Fibroblast of pulmonary artery (primary cell): ENCODE results near the gene CEBPA.
A peak's percentile ranks its signal among the peaks of the same experiment; 100 is the strongest.
"Not testable (repeated sequence)": the region's sequence is repeated elsewhere in the genome, so short reads cannot be mapped to it uniquely, and the experiment has no call there.

ENCODE experiments used
- DNase-seq: peaks from one replicate; pipeline ENCODE4 v3.0.0-alpha.2; 2010; ENCODE audit warnings: low read depth
- H3K4me3 ChIP-seq: replicated peaks from 2 replicates; pipeline ENCODE4 v1.5.1; 2011; ENCODE audit warnings: low read depth, mild to moderate bottlenecking, control low read depth, low read length, moderate library complexity
- TF ChIP-seq, protein P1 (sequence below): IDR thresholded peaks from 2 replicates; pipeline ENCODE4 v1.5.1; 2011; ENCODE audit warnings: mild to moderate bottlenecking, control low read depth, low read length, inconsistent platforms; ENCODE audit errors: missing control alignments

CEBPA gene

GRCh38 chr19:33295621-33296487 lies 6.5 kb downstream of the CEBPA start:
- H3K4me3 ChIP-seq = no peak overlapping the region
- DNase-seq = no peak
- TF ChIP-seq, protein P1, sequence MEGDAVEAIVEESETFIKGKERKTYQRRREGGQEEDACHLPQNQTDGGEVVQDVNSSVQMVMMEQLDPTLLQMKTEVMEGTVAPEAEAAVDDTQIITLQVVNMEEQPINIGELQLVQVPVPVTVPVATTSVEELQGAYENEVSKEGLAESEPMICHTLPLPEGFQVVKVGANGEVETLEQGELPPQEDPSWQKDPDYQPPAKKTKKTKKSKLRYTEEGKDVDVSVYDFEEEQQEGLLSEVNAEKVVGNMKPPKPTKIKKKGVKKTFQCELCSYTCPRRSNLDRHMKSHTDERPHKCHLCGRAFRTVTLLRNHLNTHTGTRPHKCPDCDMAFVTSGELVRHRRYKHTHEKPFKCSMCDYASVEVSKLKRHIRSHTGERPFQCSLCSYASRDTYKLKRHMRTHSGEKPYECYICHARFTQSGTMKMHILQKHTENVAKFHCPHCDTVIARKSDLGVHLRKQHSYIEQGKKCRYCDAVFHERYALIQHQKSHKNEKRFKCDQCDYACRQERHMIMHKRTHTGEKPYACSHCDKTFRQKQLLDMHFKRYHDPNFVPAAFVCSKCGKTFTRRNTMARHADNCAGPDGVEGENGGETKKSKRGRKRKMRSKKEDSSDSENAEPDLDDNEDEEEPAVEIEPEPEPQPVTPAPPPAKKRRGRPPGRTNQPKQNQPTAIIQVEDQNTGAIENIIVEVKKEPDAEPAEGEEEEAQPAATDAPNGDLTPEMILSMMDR = no peak

DNA sequence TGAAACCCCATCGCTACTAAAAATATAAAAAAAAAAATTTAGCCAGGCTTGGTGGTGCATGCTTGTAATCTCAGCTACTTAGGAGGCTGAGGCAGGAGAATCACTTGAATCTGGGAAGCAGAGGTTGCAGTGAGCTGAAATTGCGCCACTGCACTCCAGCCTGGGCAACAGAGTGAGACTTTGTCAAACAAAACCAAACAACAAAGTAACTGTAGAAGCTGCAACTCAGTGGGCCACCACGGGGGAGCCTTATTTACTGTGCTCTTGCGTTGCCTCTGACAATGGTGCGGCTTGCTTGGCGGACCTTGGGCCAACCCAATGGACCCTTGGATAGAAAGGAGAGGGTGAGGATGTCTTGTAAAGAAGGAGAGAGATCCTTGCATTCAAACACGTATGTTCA lies 7.3 kb downstream of the CEBPA start:
- not testable (repeated sequence) for DNase-seq, H3K4me3 ChIP-seq

GRCh38 chr19:33294058-33294798 lies 8.1 kb downstream of the CEBPA start:
- TF ChIP-seq, protein P1 = no peak
- DNase-seq = no peak
- no peak overlapping the region for H3K4me3 ChIP-seq

DNA sequence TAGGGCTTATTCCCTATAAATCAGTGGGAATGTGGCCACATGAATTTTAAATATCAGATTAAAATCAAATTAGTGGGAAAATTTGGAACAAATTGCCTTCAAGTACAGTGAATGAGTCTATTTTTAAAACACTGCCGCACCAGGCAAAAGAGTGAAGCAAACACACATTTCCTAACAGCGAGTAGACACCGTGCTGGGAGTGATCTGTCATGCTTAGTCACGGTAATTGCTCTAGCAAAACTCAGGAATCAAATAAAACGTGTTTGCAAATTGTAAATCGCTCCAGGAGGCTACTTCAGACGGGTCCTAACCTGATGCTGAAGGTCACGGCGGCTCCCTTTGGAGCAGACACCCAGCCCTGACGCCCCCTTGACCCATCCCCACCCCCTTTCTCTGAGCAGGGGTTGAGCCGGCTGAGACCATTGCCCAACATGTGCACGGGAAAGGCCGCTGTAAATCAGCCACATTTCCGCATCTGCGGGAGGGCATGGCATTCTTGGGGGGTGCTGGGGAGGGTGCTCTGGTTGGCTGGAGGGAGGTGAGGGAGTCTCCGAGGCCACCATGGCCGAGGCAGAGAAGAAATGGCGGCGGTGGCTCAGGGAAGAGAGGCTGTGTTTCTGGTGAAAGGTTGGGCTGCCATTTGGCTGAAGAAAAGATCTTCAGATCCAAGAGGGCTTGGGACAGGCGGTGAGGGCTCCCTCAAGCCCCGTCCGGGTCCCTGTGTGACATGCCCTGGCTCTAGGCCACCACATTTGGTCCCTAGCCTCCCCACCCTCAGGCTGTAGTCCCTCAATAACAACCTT lies 8.9 kb downstream of the CEBPA start:
- no peak overlapping the region for H3K4me3 ChIP-seq
- peak; percentile 64 for DNase-seq
- TF ChIP-seq, protein P1 = no peak

DNA sequence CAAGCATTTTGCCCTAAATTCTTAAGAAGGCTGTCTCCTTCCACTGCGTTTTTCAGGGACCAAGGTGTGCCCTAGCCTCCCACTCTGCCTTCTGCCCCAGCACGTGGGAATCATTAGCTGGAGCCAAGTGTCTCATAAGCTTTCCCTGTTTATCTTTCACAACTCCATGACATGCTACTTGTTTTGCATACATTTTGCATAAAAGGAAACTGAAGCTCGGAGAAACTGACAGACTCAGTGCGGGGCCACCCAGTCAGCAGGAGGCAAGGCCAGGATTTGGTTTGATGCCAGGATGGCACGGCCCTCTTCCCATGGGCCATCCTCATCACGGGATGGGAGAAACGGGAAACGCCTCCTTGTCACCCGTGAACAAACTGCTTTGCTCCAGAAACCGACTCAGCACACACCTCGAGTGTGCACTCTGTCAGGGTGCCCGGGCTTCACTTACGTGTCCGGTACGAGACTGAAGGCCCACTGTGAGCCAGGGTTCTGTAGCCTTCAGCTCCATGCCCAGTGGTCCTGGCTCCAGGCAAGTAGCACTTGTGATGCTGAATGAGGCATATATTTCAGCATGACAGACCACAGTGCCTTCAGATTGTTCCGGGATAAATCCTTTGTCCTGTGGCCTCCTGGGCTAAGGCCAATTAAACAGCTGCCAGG lies 9.6 kb downstream of the CEBPA start:
- no peak for DNase-seq
- TF ChIP-seq, protein P1 = no peak
- no peak overlapping the region for H3K4me3 ChIP-seq

- TF ChIP-seq, protein P1 = no peak
- H3K4me3 ChIP-seq = no peak overlapping the region
- no peak for DNase-seq
Measured at GRCh38 chr19:33291623-33292534, 10.5 kb downstream of the CEBPA start.
